Mucosa of rectum (tissue), 2 donors: ENCODE measurements around the gene NFAT5.

ENCODE experiments used
- H3K27ac ChIP-seq, 2 donors: one replicate each; pipeline ENCODE4 v1.7.0; 2013; ENCODE audit warnings: inconsistent platforms in 2 of 2, low read depth in 2 of 2, low read length in 2 of 2
- H3K27me3 ChIP-seq, 2 donors: one replicate each; pipeline ENCODE4 v1.7.0; 2013; ENCODE audit warnings: low read length in 2 of 2; ENCODE audit not compliant: control insufficient read depth in 2 of 2, insufficient read depth in 2 of 2
- H3K36me3 ChIP-seq, 2 donors: one replicate each; pipeline ENCODE4 v1.7.0; 2013; ENCODE audit warnings: low read length in 2 of 2; ENCODE audit not compliant: control insufficient read depth in 2 of 2, insufficient read depth in 2 of 2
- H3K4me1 ChIP-seq, 2 donors: one replicate each; pipeline ENCODE4 v1.7.0; 2013; ENCODE audit warnings: low read length in 2 of 2, mild to moderate bottlenecking in 1 of 2; ENCODE audit not compliant: control insufficient read depth in 2 of 2, insufficient read depth in 2 of 2
- H3K4me3 ChIP-seq, 2 donors: one replicate each; pipeline ENCODE4 v1.7.0; 2013; ENCODE audit warnings: low read length in 2 of 2
- H3K9ac ChIP-seq, 2 donors: one replicate each; pipeline ENCODE4 v1.7.0; 2013; ENCODE audit warnings: low read length in 2 of 2, low read depth in 1 of 2, mild to moderate bottlenecking in 1 of 2
- H3K9me3 ChIP-seq, 2 donors: one replicate each; pipeline ENCODE4 v1.7.0; 2013; ENCODE audit warnings: low read length in 2 of 2; ENCODE audit not compliant: control insufficient read depth in 2 of 2
- donor health status: healthy.
- donor health status: Normal muscosa, but diverticular disease.

Gene NFAT5

GRCh38 chr16:69699915-69700314 is 134.1 kb downstream of the NFAT5 start:
- Histone ChIP-seq H3K27me3 (no peaks in the 10 kb centered on the region), H3K27ac (no peak overlapping the region), H3K9ac (no peak overlapping the region), H3K4me3 (no peak overlapping the region), H3K36me3 (peaks cover 16 to 17% of the 10 kb centered on the region in 2 donors), H3K4me1 (no peaks in the 10 kb centered on the region), H3K9me3 (no peaks in the 10 kb centered on the region)

GRCh38 chr16:69701452-69701851 is 135.7 kb downstream of the NFAT5 start:
- peaks cover 0 to 3% of the 10 kb centered on the region in 2 donors for H3K4me1 ChIP-seq
- H3K36me3 ChIP-seq = peaks cover 5 to 12% of the 10 kb centered on the region in 2 donors
- no peak overlapping the region for H3K27ac ChIP-seq
- no peak overlapping the region for H3K4me3 ChIP-seq
- no peak overlapping the region for H3K9ac ChIP-seq
- H3K9me3 ChIP-seq = no peaks in the 10 kb centered on the region
- no peaks in the 10 kb centered on the region for H3K27me3 ChIP-seq

- Histone ChIP-seq H3K9ac (no peak overlapping the region), H3K36me3 (peaks cover 5 to 9% of the 10 kb centered on the region in 2 donors), H3K4me3 (no peak overlapping the region), H3K27ac (no peak overlapping the region), H3K4me1 (peaks cover 0 to 6% of the 10 kb centered on the region in 2 donors), H3K27me3 (no peaks in the 10 kb centered on the region), H3K9me3 (no peaks in the 10 kb centered on the region)
Measured at GRCh38 chr16:69701866-69702265, 136.1 kb downstream of the NFAT5 start.

DNA sequence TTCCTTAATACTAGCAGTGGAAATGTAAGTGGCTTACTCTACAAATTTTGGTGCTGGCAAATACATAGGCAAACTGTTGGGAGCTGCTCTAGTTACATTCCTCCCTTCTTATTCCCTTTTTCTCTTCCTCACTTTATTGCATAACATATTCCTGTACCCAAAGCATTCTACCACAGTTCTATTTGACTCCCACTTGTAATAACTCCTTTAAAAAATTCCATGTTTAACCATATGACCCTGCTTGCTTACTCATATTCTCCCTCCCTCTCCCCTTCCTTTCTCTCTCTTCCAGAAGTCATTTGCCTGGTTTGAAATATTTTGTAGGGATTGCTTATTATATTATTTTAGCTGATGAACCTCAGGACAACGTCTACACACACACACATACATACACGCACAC is 137.9 kb downstream of the NFAT5 start:
- Histone ChIP-seq H3K4me1 (peaks cover 0 to 6% of the 10 kb centered on the region in 2 donors), H3K4me3 (no peak overlapping the region), H3K27ac (no peak overlapping the region), H3K9ac (no peak overlapping the region), H3K27me3 (no peaks in the 10 kb centered on the region), H3K9me3 (no peaks in the 10 kb centered on the region), H3K36me3 (peaks cover 8 to 9% of the 10 kb centered on the region in 2 donors)

DNA sequence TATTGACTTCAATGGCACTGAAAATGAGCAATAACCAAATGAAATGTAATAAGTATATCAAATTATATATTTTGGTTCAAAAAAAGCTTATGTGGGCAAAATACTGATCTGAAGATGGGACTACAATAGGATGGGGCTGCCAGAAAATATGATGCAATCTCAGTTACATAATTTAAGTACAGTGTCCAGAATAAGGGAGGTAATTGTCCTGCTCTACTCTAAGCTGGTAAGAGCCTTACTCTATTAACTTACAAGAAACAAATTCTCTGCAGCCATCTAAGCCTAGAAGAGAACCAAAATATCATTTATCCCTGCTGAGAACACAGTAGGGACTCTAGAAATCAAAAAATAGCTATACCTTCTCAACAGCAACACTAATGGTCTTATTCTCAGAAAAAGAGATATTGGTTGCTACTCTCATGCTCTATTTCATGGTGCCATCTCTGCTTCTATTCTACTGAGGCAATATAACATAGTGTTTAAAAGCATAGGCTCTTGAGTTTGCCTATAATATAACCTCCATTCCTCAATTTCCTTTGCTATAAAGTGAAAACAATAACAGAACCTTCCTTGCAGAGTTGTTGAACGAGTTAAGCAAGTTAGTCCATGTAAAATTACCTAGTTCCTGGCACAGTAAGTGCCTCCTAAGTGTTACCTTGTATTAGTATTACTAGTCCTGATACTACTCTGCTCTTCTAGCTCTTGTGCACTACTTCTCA is 140.6 kb downstream of the NFAT5 start:
- Histone ChIP-seq H3K27ac (peak overlapping the region in 1 of 2 donors; percentile 21), H3K9me3 (no peaks in the 10 kb centered on the region), H3K27me3 (no peaks in the 10 kb centered on the region), H3K36me3 (peaks cover 5 to 11% of the 10 kb centered on the region in 2 donors), H3K9ac (no peak overlapping the region), H3K4me3 (no peak overlapping the region), H3K4me1 (peaks cover 0 to 6% of the 10 kb centered on the region in 2 donors)

DNA sequence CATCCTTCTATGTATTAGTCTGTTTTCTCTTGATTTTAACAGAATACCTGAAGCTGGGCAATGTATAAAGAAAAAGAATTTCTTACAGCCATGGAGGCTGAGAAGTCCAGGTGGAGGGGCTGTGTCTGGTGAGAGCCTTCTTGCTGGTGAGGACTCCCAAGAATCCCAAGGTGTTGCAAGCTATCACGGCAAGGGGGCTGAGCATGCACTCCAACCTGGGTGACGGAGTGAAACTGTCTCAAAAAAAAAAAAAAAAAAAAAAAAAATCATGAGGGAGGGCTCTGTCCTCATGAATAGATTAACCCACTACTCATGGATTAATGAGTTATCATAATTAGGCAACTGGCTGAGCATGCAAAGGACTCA is 141.2 kb downstream of the NFAT5 start:
- H3K36me3 ChIP-seq = peaks cover 1 to 8% of the 10 kb centered on the region in 2 donors
- peak overlapping the region in 1 of 2 donors; percentile 21 for H3K27ac ChIP-seq
- H3K4me3 ChIP-seq = no peak overlapping the region
- H3K4me1 ChIP-seq = peaks cover 0 to 6% of the 10 kb centered on the region in 2 donors
- H3K9me3 ChIP-seq = no peaks in the 10 kb centered on the region
- H3K9ac ChIP-seq = no peak overlapping the region
- H3K27me3 ChIP-seq = no peaks in the 10 kb centered on the region

- Histone ChIP-seq H3K4me1 (peaks cover 0 to 6% of the 10 kb centered on the region in 2 donors), H3K9me3 (no peaks in the 10 kb centered on the region), H3K27ac (no peak overlapping the region), H3K36me3 (peaks cover 4 to 12% of the 10 kb centered on the region in 2 donors), H3K27me3 (no peaks in the 10 kb centered on the region), H3K9ac (no peak overlapping the region), H3K4me3 (no peak overlapping the region)
Measured at GRCh38 chr16:69707920-69708683, 142.3 kb downstream of the NFAT5 start.

DNA sequence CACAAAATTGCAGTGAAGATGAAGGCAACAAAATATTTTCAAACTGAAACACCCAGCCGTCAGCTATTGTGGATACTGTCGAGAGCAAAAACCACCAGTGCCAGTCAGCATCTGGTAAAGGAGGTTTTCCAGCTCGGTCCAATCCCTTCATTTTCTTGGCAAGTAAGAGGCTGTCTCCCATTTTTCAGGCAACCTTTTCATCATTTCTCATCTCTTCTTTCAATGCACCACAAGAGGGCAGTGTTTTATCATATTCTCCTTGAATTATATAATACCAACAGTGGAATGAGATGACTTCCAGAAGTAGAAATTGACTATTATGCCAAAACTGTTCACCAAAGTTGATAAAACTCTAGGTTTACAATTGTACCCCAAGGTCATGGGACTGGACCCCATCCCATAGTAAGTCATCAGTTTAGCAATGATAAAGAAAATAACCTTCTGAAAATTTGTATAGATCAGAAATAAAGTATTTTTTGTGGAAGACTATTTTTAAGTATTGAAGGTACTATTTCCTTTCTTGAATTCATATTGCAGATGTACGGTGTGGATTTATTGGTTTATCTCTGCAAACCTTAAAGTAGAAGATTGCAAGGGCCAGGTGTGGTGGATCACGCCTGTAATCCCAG is 143.8 kb downstream of the NFAT5 start:
- Histone ChIP-seq H3K9ac (no peak overlapping the region), H3K9me3 (no peaks in the 10 kb centered on the region), H3K27ac (peak overlapping the region in 1 of 2 donors; percentile 32), H3K4me1 (peaks cover 0 to 6% of the 10 kb centered on the region in 2 donors), H3K27me3 (no peaks in the 10 kb centered on the region), H3K4me3 (no peak overlapping the region), H3K36me3 (peaks cover 6 to 12% of the 10 kb centered on the region in 2 donors)

DNA sequence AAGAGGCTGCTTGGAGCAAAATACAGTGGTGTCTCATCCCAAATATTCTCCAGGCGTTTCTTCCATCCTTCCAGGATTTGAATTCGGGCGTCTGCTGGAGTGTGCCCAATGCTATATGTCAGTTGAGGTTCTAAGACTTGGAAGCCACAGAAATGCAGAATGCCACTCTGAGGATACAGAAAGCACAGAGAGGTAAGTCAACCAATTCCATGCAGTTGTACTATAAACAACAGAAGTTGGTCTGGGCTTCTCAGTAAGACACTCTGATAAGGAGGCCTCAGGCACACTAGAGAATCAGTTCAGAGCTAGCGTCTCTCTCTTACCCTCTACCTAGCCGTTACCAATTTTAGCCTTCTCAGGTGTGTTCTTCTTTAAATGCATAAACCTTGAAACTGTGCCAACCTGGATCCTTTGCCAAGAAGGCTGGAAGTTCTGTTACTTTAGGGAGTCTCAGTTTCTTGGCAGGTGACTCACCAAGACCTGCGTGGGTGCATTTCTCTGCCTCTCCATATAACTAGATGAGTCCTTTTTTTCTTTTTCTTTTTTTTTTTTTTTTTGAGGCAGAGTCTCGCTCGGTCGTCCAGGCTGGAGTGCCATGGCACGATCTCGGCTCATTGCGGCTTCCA is 145.5 kb downstream of the NFAT5 start:
- Histone ChIP-seq H3K9me3 (no peaks in the 10 kb centered on the region), H3K9ac (no peak overlapping the region), H3K4me3 (no peak overlapping the region), H3K27ac (peak overlapping the region in 1 of 2 donors; percentile 16), H3K36me3 (peaks cover 6 to 12% of the 10 kb centered on the region in 2 donors), H3K4me1 (peaks cover 0 to 5% of the 10 kb centered on the region in 2 donors), H3K27me3 (no peaks in the 10 kb centered on the region)
